ENCODE results near the gene POP5.

- TF ChIP-seq CTCF (IDR thresholded peaks at IDR 0.05; ENCODE audit: insufficient read depth, low read length, poor library complexity, severe bottlenecking) (no peak), EZH2phosphoT487 (conservative IDR thresholded peaks at IDR 0.05; ENCODE audit: low read length) (no peak)
These were observed 17.7 kb upstream of the POP5 start for GRCh38 chr12:120598674-120599463.

Measured in SU-DHL-6 (cell line).